ENCODE data around the gene D2HGDH. TPM values are rescaled to one million over a fixed set of nuclear protein-coding genes. Genes with fewer than 3 reads are reported as not detected.

D2HGDH gene
- total and polyA plus RNA-seq, 2 of the 13 experiments (the other 11 are each of a cell fraction or from before 2014, with no cell fraction given), result 19.2 to 20.3 TPM

DNA sequence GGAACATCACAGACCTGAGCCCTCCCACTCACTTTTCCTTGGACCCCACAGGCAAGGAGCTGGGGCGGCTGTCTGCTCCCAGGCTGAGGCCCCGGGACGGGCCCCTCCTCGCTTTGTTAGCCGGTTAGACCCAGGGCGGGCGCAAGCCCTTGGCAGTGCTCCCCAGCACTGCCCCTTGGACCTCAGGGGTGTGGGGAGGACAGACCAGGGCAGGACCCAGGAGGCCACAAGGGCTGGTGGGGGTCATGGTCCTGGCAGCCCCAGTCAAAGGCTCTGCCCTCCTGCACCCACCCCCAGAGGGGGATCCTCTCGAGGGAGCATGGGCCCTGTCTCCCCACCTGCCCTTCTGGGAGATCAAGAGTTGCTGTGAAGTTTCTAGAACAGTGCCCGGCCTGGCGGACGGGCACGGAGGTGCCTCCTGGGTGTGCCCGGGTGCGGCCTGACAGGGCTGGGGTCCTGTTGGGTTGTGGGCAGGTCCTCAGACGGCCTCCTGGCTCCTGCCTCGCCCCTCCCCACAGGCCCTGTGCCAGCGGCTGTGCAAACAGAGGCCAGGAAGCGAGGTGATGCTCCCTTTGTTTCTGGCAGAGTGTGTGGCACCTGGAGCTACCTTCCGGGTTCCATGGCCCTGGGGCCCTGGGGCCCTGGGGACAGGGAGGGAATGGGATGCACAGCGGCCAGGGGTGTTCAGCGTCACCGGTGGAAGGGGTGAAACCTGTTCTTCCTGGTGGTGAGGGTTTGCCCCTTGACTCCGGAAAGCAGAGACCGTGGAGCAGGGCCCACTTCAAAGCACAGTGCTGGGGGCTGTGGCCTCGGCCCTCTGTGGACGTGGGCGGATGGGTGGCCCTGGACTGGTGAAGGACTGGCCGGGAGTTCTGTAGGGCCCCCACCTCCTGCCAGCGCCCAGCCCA lies 39.3 kb downstream of the D2HGDH start (continued):
- peak; percentile 41; the same call in 1 of the 2 replicates for TF ChIP-seq RERE (CRISPR knock-in tag; IDR thresholded peaks at IDR 0.05; ENCODE audit: low read depth)
- TF ChIP-seq ZNF335 (CRISPR knock-in tag; IDR thresholded peaks at IDR 0.05), result peak; percentile 91; the same call in 1 of the 2 replicates
- peak; percentile 65 for TF ChIP-seq SALL1 (CRISPR knock-in tag; IDR thresholded peaks at IDR 0.05)
- peak; percentile 22; the same call in 1 of the 2 replicates for TF ChIP-seq ZNF20 (CRISPR knock-in tag; IDR thresholded peaks at IDR 0.05)
- TF ChIP-seq, protein P1, sequence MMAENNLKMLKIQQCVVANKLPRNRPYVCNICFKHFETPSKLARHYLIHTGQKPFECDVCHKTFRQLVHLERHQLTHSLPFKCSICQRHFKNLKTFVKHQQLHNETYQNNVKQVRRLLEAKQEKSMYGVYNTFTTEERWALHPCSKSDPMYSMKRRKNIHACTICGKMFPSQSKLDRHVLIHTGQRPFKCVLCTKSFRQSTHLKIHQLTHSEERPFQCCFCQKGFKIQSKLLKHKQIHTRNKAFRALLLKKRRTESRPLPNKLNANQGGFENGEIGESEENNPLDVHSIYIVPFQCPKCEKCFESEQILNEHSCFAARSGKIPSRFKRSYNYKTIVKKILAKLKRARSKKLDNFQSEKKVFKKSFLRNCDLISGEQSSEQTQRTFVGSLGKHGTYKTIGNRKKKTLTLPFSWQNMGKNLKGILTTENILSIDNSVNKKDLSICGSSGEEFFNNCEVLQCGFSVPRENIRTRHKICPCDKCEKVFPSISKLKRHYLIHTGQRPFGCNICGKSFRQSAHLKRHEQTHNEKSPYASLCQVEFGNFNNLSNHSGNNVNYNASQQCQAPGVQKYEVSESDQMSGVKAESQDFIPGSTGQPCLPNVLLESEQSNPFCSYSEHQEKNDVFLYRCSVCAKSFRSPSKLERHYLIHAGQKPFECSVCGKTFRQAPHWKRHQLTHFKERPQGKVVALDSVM (CRISPR knock-in tag; IDR thresholded peaks at IDR 0.05), result peak; percentile 86
- no peak for TF ChIP-seq ZBTB44 (CRISPR knock-in tag; IDR thresholded peaks at IDR 0.05)
- TF ChIP-seq RBM39 (IDR thresholded peaks at IDR 0.05; ENCODE audit: low read depth, low read length, poor library complexity, severe bottlenecking), result no peak
- TF ChIP-seq ZC3H13 (CRISPR knock-in tag; IDR thresholded peaks at IDR 0.05), result peak; percentile 98
- peak; percentile 44; the same call in 1 of the 2 replicates for TF ChIP-seq HIVEP1 (CRISPR knock-in tag; IDR thresholded peaks at IDR 0.05)
- no peak for TF ChIP-seq MTA3 (CRISPR knock-in tag; IDR thresholded peaks at IDR 0.05)
- no peak for TF ChIP-seq GABPA (IDR thresholded peaks at IDR 0.05; ENCODE audit: low read depth, low read length)
- TF ChIP-seq GABPA (CRISPR knock-in tag; IDR thresholded peaks at IDR 0.05; ENCODE audit: low read depth), result peak; percentile 19; the same call in 1 of the 2 replicates

Measured in HepG2 (cell line).